GM19438 (cell line): ENCODE data around the gene DYNLRB2.

Experiments
- ATAC-seq: cut with Tn5 transposase; IDR thresholded peaks from one replicate; pipeline ENCODE4 v1.9.1; 2021; ENCODE audit warnings: low read depth; ENCODE audit not compliant: unreplicated experiment

The DYNLRB2 gene

GRCh38 chr16:80547145-80547544 lies 6.4 kb downstream of the DYNLRB2 start:
- ATAC-seq = no peak

GRCh38 chr16:80552277-80552676 lies 11.5 kb downstream of the DYNLRB2 start:
- ATAC-seq = no peak

- no peak for ATAC-seq
Measured at GRCh38 chr16:80554033-80554432, 13.2 kb downstream of the DYNLRB2 start.

- ATAC-seq = no peak
Measured at GRCh38 chr16:80556481-80556880, 15.7 kb downstream of the DYNLRB2 start.

GRCh38 chr16:80557037-80557436 lies 16.2 kb downstream of the DYNLRB2 start:
- no peak for ATAC-seq

- ATAC-seq = no peak
Measured at GRCh38 chr16:80559369-80559768, 18.6 kb downstream of the DYNLRB2 start.

GRCh38 chr16:80563066-80563465 lies 22.3 kb downstream of the DYNLRB2 start:
- no peak for ATAC-seq

GRCh38 chr16:80564394-80564793 lies 23.6 kb downstream of the DYNLRB2 start:
- ATAC-seq = no peak

GRCh38 chr16:80569440-80570105 lies 28.8 kb downstream of the DYNLRB2 start:
- no peak for ATAC-seq

GRCh38 chr16:80570106-80570478 lies 29.3 kb downstream of the DYNLRB2 start:
- no peak for ATAC-seq

- ATAC-seq = no peak
Measured at GRCh38 chr16:80573700-80574120, 32.9 kb downstream of the DYNLRB2 start.

- ATAC-seq = no peak
Measured at GRCh38 chr16:80576343-80576912, 35.6 kb downstream of the DYNLRB2 start.

GRCh38 chr16:80577485-80578280 lies 36.9 kb downstream of the DYNLRB2 start:
- no peak for ATAC-seq

- ATAC-seq = peak; percentile 88
Measured at GRCh38 chr16:80580109-80580832, 39.5 kb downstream of the DYNLRB2 start.

GRCh38 chr16:80583466-80583865 lies 42.7 kb downstream of the DYNLRB2 start:
- no peak for ATAC-seq

- peak; percentile 52 for ATAC-seq
Measured at GRCh38 chr16:80585764-80586163, 45.0 kb downstream of the DYNLRB2 start.

GRCh38 chr16:80586476-80586875 lies 45.7 kb downstream of the DYNLRB2 start:
- no peak for ATAC-seq

- no peak for ATAC-seq
Measured at GRCh38 chr16:80587071-80587470, 46.3 kb downstream of the DYNLRB2 start.

- no peak for ATAC-seq
Measured at GRCh38 chr16:80591071-80591915, 50.5 kb downstream of the DYNLRB2 start.

GRCh38 chr16:80592273-80592672 lies 51.5 kb downstream of the DYNLRB2 start:
- ATAC-seq = no peak
